NCI-H146 (cell line): ENCODE measurements around the gene PPP2R3C.
"Not testable (repeated sequence)": the region's sequence is repeated elsewhere in the genome, so short reads cannot be mapped to it uniquely, and the experiment has no call there.

ENCODE experiments used
- DNase-seq: peaks from one replicate; lab custom pipeline; 2025; lab: John Stamatoyannopoulos, UW

Gene PPP2R3C

DNA sequence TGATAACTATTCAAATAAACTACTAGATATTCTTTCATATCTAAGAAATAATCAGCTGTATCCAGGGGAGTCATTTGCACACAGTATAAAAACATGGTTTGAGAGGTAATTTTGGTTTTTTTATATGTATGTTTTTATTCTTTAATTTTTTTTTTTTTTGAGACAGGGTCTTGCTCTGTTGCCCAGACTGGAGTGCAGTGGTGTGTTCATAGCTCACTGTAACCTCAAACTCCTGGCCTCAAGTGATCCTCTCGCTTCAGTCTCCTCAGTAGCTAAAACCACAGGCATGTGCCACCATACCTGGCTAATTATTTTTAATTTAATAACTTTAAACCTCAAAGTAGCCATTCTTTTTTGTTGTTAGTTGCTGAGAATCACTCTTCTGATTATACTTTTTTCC lies 2.3 kb upstream of the PPP2R3C start:
- no peak for DNase-seq

DNA sequence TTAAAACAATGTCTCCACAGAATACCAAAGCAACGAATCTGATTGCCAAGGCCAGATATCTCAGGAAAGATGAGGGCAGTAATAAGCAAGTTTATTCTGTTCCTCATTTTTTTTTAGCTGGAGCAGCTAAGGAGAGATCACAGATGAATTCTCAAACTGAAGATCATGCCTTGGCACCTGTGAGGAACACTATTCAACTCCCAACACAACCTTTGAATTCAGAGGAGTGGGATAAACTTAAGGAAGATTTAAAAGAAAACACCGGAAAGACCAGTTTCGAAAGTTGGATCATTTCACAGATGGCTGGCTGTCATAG lies 1.6 kb upstream of the PPP2R3C start:
- no peak for DNase-seq

DNA sequence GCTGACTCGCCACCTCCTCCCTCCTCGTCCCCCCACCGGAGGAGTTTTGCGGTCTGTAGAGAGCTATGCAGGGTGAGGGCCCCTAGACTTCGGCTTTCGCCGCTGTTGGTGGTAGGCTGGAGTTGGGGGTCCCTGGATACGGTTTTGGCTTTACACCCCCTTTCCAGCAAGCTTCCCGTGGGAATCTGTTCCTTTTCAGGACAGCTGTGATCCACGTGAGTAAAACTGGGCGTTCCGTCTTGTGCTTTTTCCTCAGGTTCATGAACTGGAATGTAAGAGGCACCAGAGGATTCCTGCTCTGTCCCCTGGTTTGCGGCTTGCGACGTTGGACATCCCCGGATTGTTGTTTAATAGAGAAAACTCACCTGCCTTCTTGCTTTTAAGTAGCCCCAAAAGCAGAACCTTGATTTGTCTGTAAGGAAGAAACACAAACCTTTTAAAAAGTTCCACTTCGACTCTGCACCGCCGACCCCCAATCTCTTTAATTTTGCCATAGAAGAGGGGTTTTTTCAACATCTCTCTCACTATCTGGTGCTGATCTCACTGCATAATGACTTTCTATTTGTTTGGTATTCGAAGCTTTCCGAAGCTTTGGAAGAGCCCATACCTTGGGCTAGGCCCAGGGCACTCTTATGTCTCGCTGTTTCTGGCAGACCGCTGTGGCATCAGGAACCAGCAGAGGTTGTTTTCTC lies 1.1 kb upstream of the PPP2R3C start:
- no peak for DNase-seq

DNA sequence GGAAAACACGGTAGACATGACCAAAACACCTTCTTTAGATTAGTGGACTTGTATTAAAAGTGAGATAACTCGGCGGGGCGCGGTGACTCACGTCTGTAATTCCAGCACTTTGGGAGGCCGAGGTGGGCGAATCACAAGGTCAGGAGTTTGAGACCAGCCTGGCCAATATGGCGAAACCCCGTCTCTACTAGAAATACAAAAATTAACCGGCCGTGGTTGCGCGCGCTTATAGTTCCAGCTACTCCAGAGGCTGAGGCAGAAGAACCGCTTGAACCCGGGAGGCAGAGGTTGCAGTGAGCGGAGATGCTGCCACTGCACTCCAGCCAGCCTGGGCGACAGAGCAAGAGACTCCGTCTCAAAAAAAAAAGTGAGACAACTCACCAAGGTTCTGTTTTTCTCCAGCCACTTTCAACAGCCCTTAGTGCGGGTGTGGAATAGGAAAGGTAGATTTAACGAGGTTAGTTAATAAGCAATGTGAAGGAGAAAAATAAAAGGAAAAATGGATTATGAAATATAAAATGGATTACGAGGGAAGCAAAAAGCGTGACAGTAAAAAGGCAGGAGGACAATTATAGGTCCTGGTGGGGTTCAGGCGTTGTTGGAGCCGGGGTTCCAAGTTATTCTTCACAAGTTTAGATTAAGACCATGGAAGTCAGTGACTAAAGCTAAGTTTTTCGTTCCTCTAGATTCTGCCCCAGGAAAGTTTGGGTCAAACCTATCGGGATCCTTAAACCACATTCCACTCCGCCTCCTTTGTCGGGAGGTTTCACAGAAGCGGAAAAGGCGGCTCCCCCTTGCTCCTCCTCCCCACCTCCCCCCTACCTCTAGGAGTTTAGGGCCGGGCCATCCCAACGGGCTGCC lies 534 bp downstream of the PPP2R3C start:
- DNase-seq = no peak

DNA sequence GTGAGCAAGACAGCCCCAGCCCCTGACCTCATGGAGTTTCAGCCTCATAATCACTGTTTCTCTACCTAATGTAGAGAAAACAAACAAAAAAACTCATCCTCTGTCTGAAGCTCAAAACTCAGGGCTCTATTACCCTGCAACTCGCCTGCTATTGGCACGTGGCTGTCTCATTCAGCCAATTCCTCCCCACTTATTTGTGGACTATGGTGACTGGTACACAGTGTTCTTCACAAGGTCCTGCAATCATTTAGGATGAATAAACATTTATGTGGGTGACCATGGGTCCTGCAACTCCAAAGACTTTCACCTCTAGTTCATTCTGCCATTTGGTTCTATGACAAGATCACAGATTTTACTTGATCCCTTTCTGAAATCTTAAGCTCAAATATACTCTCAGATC lies 4.7 kb downstream of the PPP2R3C start:
- no peak for DNase-seq

DNA sequence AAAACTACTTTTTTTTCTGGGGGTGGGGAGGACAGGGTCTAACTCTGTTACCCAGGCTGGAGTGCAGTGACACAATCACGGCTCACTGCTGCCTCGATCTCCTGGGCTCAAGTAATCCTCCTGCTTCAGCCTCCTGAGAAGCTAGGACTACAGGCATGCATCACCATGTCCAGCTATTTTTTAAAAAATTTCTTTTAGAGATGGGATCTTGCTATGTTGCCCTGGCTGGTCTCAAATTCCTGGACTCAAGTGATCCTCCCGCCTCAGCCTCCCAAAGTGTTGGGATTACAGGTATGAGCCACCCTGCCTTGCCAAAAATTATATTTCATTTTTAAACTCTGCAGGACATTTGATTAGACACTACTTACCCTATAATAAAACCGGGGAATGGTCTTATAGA lies 5.5 kb downstream of the PPP2R3C start:
- no peak for DNase-seq

DNA sequence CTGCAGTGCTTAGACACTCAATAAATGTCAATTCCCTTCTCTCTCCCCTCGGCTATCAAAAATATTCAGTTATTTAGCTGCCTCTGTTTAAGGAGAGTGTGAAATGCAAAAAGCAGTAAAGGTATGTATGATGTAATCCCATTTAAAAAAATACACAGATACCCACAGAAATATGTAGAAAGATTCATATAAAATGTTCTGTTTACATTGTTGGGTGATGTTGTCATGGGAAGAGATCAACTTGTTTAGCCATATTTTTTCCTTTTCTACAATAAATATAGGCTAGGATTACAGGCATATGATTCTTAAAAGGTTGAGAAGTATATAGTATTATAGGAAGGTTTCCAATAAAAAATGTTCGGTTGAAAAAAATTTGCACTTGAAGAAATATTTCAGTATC lies 7.8 kb downstream of the PPP2R3C start:
- no peak for DNase-seq

DNA sequence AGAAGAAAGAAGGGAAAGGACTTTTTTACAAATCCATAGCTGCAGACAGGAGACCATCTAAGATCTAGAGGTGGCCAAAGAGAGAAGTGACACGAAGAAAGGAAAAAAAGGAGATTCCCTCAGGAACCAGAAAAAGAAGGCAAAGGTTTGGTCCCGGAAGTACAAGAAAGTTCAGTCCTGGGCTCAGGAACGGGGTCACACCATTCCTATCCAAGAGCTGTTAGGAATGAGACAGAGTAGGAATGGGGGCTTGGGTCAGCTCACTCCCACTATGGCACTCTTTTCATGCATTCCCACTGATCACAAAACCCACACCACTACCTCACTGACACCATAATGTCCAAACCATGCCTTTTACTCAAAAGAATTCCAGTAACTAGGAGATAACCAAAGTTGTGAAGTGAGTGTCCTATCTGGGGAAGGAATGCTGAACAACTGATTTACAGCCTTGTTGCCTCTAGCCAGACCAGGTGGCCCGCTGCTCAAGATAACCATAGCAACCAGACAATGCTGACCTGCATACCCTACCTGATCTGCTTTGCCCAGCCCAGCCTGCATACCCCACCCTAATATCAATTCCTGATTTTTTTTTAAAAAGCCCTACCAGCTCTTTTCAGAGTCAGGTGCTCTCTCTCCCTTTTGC lies 8.4 kb downstream of the PPP2R3C start:
- DNase-seq = no peak

DNA sequence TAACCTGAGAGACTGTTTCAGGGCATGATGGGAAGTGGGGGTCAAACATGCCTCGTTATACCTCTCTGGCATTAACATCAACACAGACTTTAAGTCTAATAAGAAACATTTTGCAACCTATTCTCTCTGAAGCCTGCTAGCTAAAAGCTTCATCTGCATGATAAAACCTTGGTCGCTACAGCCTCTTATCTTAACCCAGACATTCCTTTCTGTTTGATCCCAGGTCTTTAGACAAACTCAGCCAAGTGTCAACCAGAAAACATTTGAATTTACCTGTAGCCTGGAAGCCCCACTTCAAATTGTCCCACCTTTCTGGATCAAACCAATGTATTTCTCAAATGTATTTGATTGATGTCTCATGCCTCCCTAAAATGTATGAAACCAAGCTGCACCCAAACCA lies 9.1 kb downstream of the PPP2R3C start:
- no peak for DNase-seq

DNA sequence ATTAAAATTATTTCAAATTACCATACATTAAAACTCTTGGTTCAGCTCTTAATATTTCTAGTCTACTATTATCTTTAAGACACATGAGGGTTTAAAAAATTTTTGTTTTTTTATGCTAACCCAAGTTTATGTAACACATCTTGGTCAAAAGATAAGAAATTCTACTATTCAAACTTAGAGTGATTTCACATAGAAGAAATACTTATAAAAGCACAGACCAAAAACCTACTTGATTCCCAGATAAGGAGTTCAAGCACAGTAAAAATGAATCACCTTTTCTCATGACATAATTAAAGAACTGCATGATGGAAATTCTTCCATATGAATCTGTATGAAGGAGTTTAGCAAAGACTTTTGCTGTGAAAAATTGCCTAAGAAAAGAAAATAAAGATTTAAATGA lies 13.9 kb downstream of the PPP2R3C start:
- no peak for DNase-seq

DNA sequence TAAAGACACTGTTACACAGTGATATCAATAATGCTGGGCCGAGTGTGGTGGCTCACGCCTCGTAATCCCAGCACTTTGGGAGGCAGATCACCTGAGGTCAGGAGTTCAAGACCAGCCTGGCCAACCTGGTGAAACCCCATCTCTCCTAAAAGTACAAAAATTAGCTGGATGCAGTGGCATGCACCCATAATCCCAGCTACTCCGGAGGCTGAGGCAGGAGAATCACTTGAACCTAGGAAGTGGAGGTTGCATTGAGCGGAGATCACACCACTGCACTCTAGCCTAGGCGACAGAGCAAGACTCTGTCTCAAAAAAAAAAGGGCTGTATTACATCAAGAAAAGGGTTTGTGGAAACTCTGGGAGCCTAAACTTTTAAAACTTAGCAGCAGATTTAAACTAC lies 27.1 kb downstream of the PPP2R3C start:
- DNase-seq = not testable (repeated sequence)

DNA sequence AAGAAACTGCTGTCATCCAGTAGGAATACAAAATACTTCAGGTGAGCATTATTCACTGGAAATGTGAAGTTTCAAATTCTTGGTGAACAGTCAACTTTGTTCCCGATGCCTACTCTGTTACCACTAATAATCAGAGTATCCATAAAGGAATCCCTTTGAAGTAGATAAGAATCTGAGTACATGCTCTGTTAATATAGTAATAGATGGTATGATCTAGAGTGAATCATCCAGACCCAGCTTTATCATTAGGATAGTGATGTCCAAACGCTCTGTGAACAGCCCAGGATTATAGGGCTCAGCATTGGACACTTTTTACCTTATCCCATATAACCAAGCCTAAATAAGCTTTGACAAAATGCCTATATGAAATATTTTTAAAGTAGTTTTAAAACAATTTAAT lies 33.3 kb downstream of the PPP2R3C start:
- no peak for DNase-seq

DNA sequence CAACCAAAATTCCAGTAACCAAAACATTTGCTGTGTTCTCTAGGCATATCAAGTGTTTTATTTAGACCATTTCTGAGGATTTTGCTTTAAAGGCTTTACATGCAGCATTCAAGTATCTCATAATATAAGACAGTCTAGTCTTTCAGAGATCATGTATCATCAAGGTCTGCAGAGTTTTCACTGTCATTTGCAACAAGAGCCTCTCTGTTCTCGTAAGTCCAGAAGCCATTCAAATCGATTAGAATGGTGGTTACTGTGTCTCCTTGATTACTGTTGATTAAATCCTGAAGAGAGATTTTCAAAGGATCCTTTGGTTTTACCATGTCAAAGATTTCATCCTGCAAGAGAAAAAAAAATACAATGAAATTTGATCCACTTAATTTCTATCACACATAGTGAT lies 36.3 kb downstream of the PPP2R3C start:
- DNase-seq = no peak

DNA sequence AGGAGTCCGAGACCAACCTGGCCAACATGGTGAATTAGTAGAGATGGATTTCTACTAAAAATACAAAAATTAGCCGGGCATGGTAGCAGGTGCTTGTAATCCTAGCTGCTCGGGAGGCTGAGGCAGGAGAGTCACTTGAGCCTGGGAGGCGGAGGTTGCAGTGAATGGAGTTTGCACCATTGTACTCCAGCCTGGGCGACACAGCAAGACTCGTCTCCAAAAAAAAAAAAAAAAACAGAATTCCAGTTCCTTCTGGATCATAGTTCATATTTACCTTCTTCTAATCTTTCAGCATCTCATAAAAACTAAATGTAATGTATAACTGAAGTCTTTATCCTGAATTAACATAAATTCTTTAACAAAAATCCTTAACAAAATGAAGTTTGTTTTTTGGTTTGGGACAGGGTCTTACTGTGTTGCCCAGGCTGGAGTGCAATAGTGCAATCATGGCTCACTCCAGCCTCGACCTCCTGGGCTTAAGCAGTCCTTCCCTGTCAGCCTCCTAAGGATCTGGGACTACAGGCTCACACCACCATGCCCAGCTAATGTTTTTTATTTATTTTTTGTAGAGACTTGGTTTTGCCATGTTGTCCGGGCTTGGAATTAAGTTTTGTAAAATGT lies 38.1 kb downstream of the PPP2R3C start:
- DNase-seq = no peak

DNA sequence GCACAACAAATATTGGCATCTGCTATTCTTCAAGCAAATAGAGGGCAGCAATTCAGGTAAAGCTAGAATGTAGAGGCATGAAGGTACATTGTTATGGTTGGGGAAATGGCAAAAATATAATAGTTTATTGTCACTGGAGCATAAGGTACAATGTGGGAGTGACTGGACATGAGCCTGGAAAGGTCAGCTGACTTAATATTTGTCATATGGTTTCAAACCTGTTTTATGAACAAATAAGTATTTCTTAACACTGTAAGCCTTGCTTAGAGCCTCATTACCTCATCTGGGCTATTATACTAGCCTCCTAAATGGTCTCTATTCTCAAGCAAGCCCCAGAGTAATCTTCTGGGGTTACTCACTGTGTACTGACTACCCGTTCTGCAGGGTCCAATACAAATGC lies 42.0 kb downstream of the PPP2R3C start:
- DNase-seq = no peak

DNA sequence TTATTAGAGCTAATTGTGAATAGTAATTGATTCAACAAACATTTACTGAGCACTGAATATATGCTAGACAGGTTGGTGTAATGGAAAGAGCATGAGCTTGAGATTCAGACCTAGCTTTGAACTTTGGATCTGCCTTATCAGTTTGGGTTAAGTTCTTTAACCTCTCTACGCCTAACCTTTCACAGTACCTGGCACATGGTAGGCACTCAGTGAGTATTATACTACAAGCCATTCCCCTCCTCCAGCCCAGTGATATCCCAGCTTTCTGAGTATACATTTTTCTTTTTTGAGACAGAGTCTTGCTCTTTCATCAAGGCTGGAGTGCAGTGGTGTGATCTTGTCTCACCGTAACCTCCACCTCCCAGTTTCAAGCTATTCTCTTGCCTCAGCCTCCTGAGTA lies 43.7 kb downstream of the PPP2R3C start:
- DNase-seq = no peak

DNA sequence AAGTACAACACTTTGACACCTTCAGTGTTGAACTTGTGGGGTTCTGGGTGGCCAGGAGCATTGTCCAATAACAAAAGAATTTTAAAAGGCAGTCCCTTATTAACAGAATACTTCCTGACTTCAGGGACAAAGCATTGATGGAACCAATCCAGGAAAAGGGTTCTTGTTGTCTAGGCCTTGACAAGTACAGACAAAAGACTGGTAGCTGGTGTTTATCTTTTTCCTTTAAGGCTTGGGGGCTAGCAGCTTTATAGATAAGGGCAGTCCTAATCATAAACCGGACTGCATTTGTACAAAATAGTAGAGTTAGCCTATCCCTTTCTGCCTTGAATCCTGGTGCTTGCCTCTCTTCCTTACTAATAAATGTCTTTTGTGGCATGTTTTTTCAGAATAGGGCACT lies 48.3 kb downstream of the PPP2R3C start:
- DNase-seq = no peak

DNA sequence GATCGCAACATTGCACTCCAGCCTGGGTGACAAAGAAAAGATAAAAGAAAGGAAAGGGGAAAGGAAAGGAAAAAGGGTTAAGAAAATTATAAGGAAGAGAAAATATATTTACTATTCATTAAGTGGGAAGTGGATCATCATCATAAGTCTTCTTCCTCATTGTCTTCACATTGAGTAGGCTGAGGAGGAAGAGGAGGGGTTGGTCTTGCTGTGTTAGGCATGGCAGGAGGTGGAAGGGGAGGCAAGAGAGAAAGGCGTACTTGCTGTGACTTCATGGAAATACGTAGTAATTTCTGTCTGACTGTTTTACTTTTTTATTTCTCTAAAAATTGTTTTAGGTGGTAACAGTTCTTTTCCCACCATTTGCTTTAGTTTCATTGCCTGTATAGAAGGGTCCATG lies 49.6 kb downstream of the PPP2R3C start:
- no peak for DNase-seq

DNA sequence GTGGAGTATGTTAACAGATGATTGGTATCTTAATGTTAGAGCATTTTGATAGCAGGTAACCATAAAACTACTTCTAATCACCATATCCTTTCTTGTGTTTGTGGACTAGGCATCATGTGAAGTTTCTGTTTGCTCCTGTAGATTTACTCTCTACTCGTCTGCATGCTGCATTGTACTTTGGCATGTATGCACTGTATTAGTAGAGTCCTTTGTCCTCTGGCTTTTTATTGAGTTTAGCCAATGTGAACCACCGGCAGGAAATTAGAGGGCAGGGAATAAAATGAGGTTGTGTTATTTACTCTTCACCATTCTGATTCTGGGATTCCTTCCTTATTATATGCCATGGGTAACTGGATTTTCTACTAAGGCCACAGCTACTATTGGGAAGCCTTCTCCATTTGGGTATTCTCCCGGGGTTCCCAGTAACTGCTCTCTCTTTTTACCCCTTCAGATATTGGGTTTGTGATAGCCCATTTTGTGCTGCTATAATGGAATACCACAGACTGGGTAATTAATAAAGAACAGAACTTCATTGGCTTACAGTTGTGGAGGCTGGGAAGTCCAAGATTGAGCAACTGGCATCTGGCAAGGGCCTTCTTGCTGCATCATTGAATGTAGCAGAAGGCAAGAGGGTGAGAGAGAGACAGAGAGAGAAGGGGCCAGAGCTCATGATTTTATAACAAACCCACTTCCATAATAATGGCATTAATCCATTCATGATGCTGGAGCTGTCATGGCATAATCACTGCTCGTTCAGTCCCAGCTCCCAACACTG lies 53.4 kb downstream of the PPP2R3C start:
- no peak for DNase-seq

DNA sequence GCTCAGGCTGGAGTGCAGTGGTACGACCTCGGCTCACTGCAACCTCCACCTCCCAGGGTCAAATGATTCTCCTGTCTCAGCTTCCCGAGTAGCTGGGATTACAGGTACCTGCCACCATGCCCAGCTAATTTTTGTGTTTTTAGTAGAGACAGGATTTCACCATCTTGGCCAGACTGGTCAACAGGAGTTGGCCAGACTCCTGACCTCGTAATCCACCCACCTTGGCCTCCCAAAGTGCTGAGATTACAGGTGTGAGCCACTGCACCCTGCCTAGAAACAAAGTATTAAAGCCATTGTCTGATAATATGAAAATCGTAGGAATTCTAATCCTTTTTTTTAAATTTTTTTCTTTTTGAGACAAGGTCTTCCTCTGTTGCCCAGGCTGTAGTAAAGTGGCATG lies 56.1 kb downstream of the PPP2R3C start:
- not testable (repeated sequence) for DNase-seq

DNA sequence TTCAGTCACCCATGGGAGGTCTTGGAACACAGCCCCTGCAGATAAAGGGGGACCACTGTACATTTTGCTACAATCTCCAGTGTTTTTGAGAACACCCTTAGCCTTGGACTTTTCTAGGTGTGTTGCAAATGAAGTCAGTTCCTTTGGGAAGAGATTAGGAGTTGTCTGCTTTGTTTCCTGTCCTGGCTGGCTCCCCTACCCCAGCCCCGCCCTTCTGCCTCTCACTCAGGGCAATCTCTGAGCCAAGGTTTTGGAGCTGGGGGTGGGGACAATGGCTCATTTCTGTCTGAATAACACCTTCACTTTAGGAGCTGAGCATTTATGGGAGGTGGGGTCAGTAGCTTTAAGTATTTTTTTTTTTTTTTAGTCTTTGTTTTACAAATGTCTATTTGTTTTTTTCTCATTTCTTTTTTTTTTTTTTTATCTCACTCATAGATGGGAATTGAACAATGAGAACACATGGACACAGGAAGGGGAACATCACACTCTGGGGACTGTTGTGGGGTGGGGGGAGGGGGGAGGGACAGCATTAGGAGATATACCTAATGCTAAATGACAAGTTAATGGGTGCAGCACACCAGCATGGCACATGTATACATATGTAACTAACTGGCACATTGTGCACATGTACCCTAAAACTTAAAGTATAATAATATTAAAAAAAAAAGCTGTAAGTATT lies 60.5 kb downstream of the PPP2R3C start:
- not testable (repeated sequence) for DNase-seq

DNA sequence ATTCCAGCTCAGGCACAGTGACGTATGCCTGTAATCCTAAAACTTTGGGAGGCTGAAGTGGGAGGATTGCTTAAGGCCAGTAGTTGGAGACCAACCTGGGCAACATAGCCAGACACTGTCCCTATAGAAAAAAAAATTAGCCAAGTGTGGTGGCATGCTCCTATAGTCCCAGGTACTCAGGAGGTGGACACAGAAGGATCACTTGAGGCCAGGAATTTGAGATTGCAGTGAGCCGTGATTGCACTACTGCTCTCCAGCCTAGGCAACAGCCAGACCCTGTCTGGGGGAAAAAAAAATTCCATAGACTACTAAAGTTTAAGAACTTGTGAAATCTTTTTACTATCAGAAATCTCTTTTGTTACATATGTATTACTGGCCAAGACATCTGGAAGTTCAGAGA lies 69.2 kb downstream of the PPP2R3C start:
- no peak for DNase-seq
